ENCODE data around the gene PSD. TPM values are rescaled to one million over a fixed set of nuclear protein-coding genes. Genes with fewer than 3 reads are reported as not detected.
A peak's percentile ranks its signal among the peaks of the same experiment; 100 is the strongest.

The PSD gene
- polyA plus RNA-seq, 1 donor from 2014 or later = 68.8 TPM

DNA sequence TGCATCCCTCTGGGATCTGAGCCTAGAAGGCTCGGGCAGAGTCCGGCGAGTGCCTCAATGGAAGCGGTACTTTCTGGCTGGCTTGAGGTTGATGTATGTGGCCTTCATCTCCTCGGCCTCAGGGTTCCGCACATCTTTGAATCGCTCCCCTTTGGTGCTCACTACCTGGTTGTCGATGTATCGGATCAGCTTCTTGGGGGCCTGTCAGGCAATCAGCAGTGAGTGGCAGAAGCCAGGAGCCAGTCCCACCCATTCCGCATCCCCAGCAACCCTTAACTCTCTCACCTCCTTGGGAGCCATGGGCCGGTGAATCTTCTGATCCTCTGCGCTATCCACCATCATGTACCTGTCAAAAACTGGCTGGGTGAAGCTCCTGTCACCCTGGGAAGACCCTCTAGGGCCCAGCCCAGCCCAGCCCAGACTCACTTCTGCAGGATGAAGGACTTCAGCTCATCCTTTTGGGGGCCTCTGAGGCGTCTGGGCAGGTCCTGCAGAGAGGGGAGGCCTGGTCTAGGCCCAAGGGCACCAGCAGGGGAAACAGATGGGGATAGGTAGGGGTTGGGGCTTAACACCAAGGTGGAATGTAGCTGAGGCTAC is 4.9 kb upstream of the PSD start:
- Histone ChIP-seq H3K9me3 (ENCODE audit: low read length) (no peaks in the 10 kb centered on the region), H3K4me2 (ENCODE audit: low read length) (no peak overlapping the region), H3K36me3 (ENCODE audit: insufficient read depth, low read length) (no peaks in the 10 kb centered on the region), H3K27me3 (ENCODE audit: insufficient read depth, low read depth, low read length) (no peaks in the 10 kb centered on the region), H3K27ac (ENCODE audit: low read length) (no peak overlapping the region), H3K4me3 (ENCODE audit: low read length) (no peak overlapping the region), H4K20me1 (ENCODE audit: insufficient read depth) (no peaks in the 10 kb centered on the region), H3K9me2 (ENCODE audit: insufficient read depth, low read length) (no peaks in the 10 kb centered on the region), H3K79me2 (replicated peaks; ENCODE audit: insufficient read depth, low read length) (no peaks in the 10 kb centered on the region), H3K9ac (ENCODE audit: low read length) (no peak overlapping the region), H3F3A (ENCODE audit: insufficient read depth, low read length, poor library complexity, severe bottlenecking) (peaks cover 6% of the 10 kb centered on the region), H2AFZ (ENCODE audit: low read depth, low read length) (no peak overlapping the region)
- TF ChIP-seq, protein P1, sequence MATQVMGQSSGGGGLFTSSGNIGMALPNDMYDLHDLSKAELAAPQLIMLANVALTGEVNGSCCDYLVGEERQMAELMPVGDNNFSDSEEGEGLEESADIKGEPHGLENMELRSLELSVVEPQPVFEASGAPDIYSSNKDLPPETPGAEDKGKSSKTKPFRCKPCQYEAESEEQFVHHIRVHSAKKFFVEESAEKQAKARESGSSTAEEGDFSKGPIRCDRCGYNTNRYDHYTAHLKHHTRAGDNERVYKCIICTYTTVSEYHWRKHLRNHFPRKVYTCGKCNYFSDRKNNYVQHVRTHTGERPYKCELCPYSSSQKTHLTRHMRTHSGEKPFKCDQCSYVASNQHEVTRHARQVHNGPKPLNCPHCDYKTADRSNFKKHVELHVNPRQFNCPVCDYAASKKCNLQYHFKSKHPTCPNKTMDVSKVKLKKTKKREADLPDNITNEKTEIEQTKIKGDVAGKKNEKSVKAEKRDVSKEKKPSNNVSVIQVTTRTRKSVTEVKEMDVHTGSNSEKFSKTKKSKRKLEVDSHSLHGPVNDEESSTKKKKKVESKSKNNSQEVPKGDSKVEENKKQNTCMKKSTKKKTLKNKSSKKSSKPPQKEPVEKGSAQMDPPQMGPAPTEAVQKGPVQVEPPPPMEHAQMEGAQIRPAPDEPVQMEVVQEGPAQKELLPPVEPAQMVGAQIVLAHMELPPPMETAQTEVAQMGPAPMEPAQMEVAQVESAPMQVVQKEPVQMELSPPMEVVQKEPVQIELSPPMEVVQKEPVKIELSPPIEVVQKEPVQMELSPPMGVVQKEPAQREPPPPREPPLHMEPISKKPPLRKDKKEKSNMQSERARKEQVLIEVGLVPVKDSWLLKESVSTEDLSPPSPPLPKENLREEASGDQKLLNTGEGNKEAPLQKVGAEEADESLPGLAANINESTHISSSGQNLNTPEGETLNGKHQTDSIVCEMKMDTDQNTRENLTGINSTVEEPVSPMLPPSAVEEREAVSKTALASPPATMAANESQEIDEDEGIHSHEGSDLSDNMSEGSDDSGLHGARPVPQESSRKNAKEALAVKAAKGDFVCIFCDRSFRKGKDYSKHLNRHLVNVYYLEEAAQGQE (IDR thresholded peaks at IDR 0.05; ENCODE audit: borderline replicate concordance) = no peak
- TF ChIP-seq EZH2 (IDR thresholded peaks at IDR 0.05; ENCODE audit: borderline replicate concordance, insufficient read depth, low read length, poor library complexity, severe bottlenecking) (no peak), TAF1 (IDR thresholded peaks at IDR 0.05; ENCODE audit: low read depth) (no peak), MXI1 (conservative IDR thresholded peaks at IDR 0.05; ENCODE audit: poor library complexity, severe bottlenecking) (no peak), POLR2AphosphoS5 (IDR thresholded peaks at IDR 0.05) (no peak), SMC3 (conservative IDR thresholded peaks at IDR 0.05; ENCODE audit: poor library complexity) (no peak), RAD21 (conservative IDR thresholded peaks at IDR 0.05) (no peak), EP300 (conservative IDR thresholded peaks at IDR 0.05; ENCODE audit: poor library complexity, severe bottlenecking) (no peak)
- TF ChIP-seq, protein P2, sequence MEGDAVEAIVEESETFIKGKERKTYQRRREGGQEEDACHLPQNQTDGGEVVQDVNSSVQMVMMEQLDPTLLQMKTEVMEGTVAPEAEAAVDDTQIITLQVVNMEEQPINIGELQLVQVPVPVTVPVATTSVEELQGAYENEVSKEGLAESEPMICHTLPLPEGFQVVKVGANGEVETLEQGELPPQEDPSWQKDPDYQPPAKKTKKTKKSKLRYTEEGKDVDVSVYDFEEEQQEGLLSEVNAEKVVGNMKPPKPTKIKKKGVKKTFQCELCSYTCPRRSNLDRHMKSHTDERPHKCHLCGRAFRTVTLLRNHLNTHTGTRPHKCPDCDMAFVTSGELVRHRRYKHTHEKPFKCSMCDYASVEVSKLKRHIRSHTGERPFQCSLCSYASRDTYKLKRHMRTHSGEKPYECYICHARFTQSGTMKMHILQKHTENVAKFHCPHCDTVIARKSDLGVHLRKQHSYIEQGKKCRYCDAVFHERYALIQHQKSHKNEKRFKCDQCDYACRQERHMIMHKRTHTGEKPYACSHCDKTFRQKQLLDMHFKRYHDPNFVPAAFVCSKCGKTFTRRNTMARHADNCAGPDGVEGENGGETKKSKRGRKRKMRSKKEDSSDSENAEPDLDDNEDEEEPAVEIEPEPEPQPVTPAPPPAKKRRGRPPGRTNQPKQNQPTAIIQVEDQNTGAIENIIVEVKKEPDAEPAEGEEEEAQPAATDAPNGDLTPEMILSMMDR (IDR thresholded peaks at IDR 0.05; ENCODE audit: poor library complexity, severe bottlenecking) = no peak

DNA sequence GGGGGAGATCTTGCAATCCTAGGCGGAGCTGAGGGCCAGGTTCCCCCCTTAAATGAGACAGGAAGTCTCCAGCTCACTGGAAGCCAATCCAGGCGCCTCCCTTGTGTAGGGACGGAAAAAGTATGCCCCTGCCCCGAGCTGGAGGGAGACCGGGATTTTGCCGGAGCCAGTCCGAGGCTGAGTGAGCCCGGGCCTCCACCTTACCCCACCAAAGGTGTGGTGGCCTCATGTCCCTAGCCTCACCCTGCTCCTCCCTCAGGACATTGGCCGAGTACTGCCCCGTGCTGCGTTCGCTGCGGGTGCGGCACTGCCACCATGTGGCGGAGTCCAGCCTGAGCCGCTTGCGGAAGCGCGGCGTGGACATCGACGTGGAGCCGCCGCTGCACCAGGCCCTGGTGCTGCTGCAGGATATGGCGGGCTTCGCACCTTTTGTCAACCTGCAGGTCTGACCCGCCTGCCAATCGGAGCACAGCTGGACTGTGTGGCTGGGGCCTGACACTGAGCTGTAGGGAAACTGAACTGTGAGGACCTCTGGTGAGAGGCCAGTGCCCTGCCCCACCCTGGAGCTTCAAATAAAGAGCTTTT is 4.1 kb upstream of the PSD start:
- Histone ChIP-seq H3K27me3 (ENCODE audit: insufficient read depth, low read depth, low read length) (no peaks in the 10 kb centered on the region), H3K9ac (ENCODE audit: low read length) (no peak overlapping the region), H3K79me2 (replicated peaks; ENCODE audit: insufficient read depth, low read length) (no peaks in the 10 kb centered on the region), H3F3A (ENCODE audit: insufficient read depth, low read length, poor library complexity, severe bottlenecking) (peaks cover 6% of the 10 kb centered on the region), H3K27ac (ENCODE audit: low read length) (no peak overlapping the region), H3K9me2 (ENCODE audit: insufficient read depth, low read length) (no peaks in the 10 kb centered on the region), H4K20me1 (ENCODE audit: insufficient read depth) (no peaks in the 10 kb centered on the region), H3K4me2 (ENCODE audit: low read length) (peak overlapping the region; percentile 53), H3K36me3 (ENCODE audit: insufficient read depth, low read length) (no peaks in the 10 kb centered on the region), H3K4me3 (ENCODE audit: low read length) (peak overlapping the region; percentile 97), H3K9me3 (ENCODE audit: low read length) (no peaks in the 10 kb centered on the region), H2AFZ (ENCODE audit: low read depth, low read length) (no peak overlapping the region)
- TF ChIP-seq EP300 (conservative IDR thresholded peaks at IDR 0.05; ENCODE audit: poor library complexity, severe bottlenecking) (no peak), TAF1 (IDR thresholded peaks at IDR 0.05; ENCODE audit: low read depth) (no peak), SMC3 (conservative IDR thresholded peaks at IDR 0.05; ENCODE audit: poor library complexity) (peak; percentile 77), MXI1 (conservative IDR thresholded peaks at IDR 0.05; ENCODE audit: poor library complexity, severe bottlenecking) (no peak), RAD21 (conservative IDR thresholded peaks at IDR 0.05) (peak; percentile 63)
- TF ChIP-seq, protein P2 (IDR thresholded peaks at IDR 0.05; ENCODE audit: poor library complexity, severe bottlenecking) = peak; percentile 72
